Ishikawa (cell line): ENCODE data around the gene OGDHL.

ENCODE experiments used
- CREB1 ChIP-seq: IDR thresholded peaks from 2 replicates; pipeline ENCODE4 v1.6.1; 2012; ENCODE audit warnings: low read depth
- EP300 ChIP-seq: IDR thresholded peaks from 2 replicates; pipeline ENCODE4 v1.6.1; 2012; ENCODE audit warnings: borderline replicate concordance
- FOXM1 ChIP-seq: IDR thresholded peaks from 2 replicates; pipeline ENCODE4 v1.6.1; 2012; ENCODE audit warnings: low read depth, borderline replicate concordance
- MAX ChIP-seq: IDR thresholded peaks from 2 replicates; pipeline ENCODE4 v1.6.1; 2012
- RAD21 ChIP-seq: IDR thresholded peaks from 2 replicates; pipeline ENCODE4 v1.6.1; 2012; ENCODE audit warnings: low read depth
- TAF1 ChIP-seq: IDR thresholded peaks from 2 replicates; pipeline ENCODE4 v1.6.1; 2012; ENCODE audit warnings: low read depth, mild to moderate bottlenecking
- TCF12 ChIP-seq: IDR thresholded peaks from 2 replicates; pipeline ENCODE4 v1.6.1; 2012; ENCODE audit warnings: low read depth
- TEAD4 ChIP-seq: IDR thresholded peaks from 2 replicates; pipeline ENCODE4 v1.6.1; 2012

- TF ChIP-seq RAD21 (no peak), CREB1 (no peak), MAX (no peak), TCF12 (no peak), FOXM1 (no peak), EP300 (no peak), TAF1 (no peak), TEAD4 (no peak)
These were observed 41.9 kb upstream of the OGDHL start for GRCh38 chr10:49803988-49804387.
